Liver (tissue), 9 donors: Measurements from ENCODE around the gene HIVEP3. TPM values are rescaled to one million over a fixed set of nuclear protein-coding genes. Genes with fewer than 3 reads are reported as not detected.

ENCODE experiments used
- DNase-seq: peaks from one replicate; pipeline ENCODE4 v3.0.0-alpha.2; 2017; ENCODE audit warnings: low spot score
- H3K27ac ChIP-seq, 2 donors: one replicate each; pipeline ENCODE4 v1.7.0; 2013; ENCODE audit warnings: inconsistent platforms in 2 of 2, low read length in 2 of 2, control low read depth in 1 of 2, low read depth in 1 of 2, mild to moderate bottlenecking in 1 of 2
- H3K27me3 ChIP-seq, 4 donors: one replicate each; pipeline versions ENCODE4 v1.6.1 to v1.7.0; 2013; ENCODE audit warnings: low read length in 3 of 4, inconsistent platforms in 1 of 4, mild to moderate bottlenecking in 1 of 4, moderate library complexity in 1 of 4; ENCODE audit not compliant: control insufficient read depth in 4 of 4, insufficient read depth in 4 of 4
- H3K36me3 ChIP-seq, 4 donors: one replicate each; pipeline versions ENCODE4 v1.6.1 to v1.7.0; 2013; ENCODE audit warnings: low read length in 3 of 4, mild to moderate bottlenecking in 3 of 4, low read depth in 1 of 4, moderate library complexity in 1 of 4; ENCODE audit not compliant: control insufficient read depth in 4 of 4, insufficient read depth in 3 of 4
- H3K4me1 ChIP-seq, 4 donors: one replicate each; pipeline versions ENCODE4 v1.6.1 to v1.7.0; 2013; ENCODE audit warnings: low read length in 3 of 4, mild to moderate bottlenecking in 3 of 4, moderate library complexity in 1 of 4; ENCODE audit not compliant: control insufficient read depth in 4 of 4, insufficient read depth in 4 of 4
- H3K4me3 ChIP-seq, 3 donors: one replicate each; pipeline versions ENCODE4 v1.6.1 to v1.7.0; 2013; ENCODE audit warnings: low read length in 3 of 3, control low read depth in 1 of 3, low read depth in 1 of 3, mild to moderate bottlenecking in 1 of 3
- H3K9ac ChIP-seq, 2 donors: one replicate each; pipeline ENCODE4 v1.7.0; 2013; ENCODE audit warnings: low read length in 2 of 2, mild to moderate bottlenecking in 2 of 2, moderate library complexity in 2 of 2, control low read depth in 1 of 2, low read depth in 1 of 2
- H3K9me3 ChIP-seq, 4 donors: one replicate each; pipeline versions ENCODE4 v1.6.1 to v1.7.0; 2013; ENCODE audit warnings: low read length in 3 of 4; ENCODE audit not compliant: control insufficient read depth in 4 of 4
- CTCF ChIP-seq: fragments of 150-350 bp; IDR thresholded peaks from 2 replicates; pipeline ENCODE4 v1.5.1; 2017; ENCODE audit warnings: improper control_type of control experiment, low read depth, low read length; ENCODE audit not compliant: missing input control
- EGR1 ChIP-seq, 2 donors: IDR thresholded peaks; 2 replicates each; pipeline ENCODE4 v1.6.1; 2016 to 2018; ENCODE audit warnings: antibody characterized with exemption in 2 of 2, low read depth in 2 of 2
- FOXA2 ChIP-seq: IDR thresholded peaks from 2 replicates; pipeline ENCODE4 v1.6.1; 2016; ENCODE audit warnings: antibody characterized with exemption
- GABPA ChIP-seq, 2 donors: IDR thresholded peaks in 1 of 2; conservative IDR thresholded peaks in 1 of 2; 2 replicates each; pipeline ENCODE4 v1.6.1; 2016; ENCODE audit warnings: antibody characterized with exemption in 2 of 2, mild to moderate bottlenecking in 1 of 2, moderate library complexity in 1 of 2
- HNF4A ChIP-seq, 2 donors: conservative IDR thresholded peaks; 2 replicates each; pipeline ENCODE4 v1.6.1; 2016; ENCODE audit warnings: antibody characterized with exemption in 2 of 2, mild to moderate bottlenecking in 2 of 2
- HNF4G ChIP-seq: IDR thresholded peaks from 2 replicates; pipeline ENCODE4 v1.6.1; 2016; ENCODE audit warnings: antibody characterized with exemption
- NR2F2 ChIP-seq: IDR thresholded peaks from 2 replicates; pipeline ENCODE4 v1.6.1; 2016; ENCODE audit warnings: antibody characterized with exemption
- RAD21 ChIP-seq, 2 donors: IDR thresholded peaks; 2 replicates each; pipeline ENCODE4 v1.6.1; 2016; ENCODE audit warnings: antibody characterized with exemption in 2 of 2, mild to moderate bottlenecking in 2 of 2
- REST ChIP-seq: IDR thresholded peaks from 2 replicates; pipeline ENCODE4 v1.6.1; 2016; ENCODE audit warnings: antibody characterized with exemption, mild to moderate bottlenecking
- RXRA ChIP-seq, 2 donors: IDR thresholded peaks; 2 replicates each; pipeline ENCODE4 v1.6.1; 2017 to 2018; ENCODE audit warnings: antibody characterized with exemption in 2 of 2, mild to moderate bottlenecking in 1 of 2
- SP1 ChIP-seq: IDR thresholded peaks from 2 replicates; pipeline ENCODE4 v1.6.1; 2018; ENCODE audit warnings: antibody characterized with exemption, mild to moderate bottlenecking
- YY1 ChIP-seq: IDR thresholded peaks from 2 replicates; pipeline ENCODE4 v1.6.1; 2016; ENCODE audit warnings: antibody characterized with exemption, mild to moderate bottlenecking
- WGBS: extraction: QIAGEN DNeasy Blood & Tissue Kit; methylation state at CpG from one replicate; pipeline ENCODE4 v1.1.7; 2013; 5-methylcytosine and 5-hydroxymethylcytosine counted together
- polyA plus RNA-seq, 2 donors: library from polyadenylated mRNA; stranded (reverse) in 1 of 2; unstranded in 1 of 2; fragments of 200-250 nt in 1 of 2; fragments of >200 nt in 1 of 2; fragmentation: Nextera tagmentation in 1 of 2; extraction: Ambion mirVana in 1 of 2; gene quantifications; one replicate each; pipeline versions ENCODE4 v1.2.1 to v1.2.3, GENCODE V29; 2013 to 2015
- total RNA-seq, 2 donors: library from RNA; depleted of rRNA; stranded (reverse); fragments of >200 nt; gene quantifications; one replicate each; pipeline ENCODE4 v1.2.3, GENCODE V29; 2014
- TF ChIP-seq, protein P1 (sequence below): IDR thresholded peaks from 2 replicates; pipeline ENCODE4 v1.6.1; 2016; ENCODE audit warnings: antibody characterized with exemption
- TF ChIP-seq, protein P2 (sequence below): IDR thresholded peaks from 2 replicates; pipeline ENCODE4 v1.6.1; 2016; ENCODE audit warnings: antibody characterized with exemption
- donor health status: healthy.
- donor health status: healthy.
- donor health status: healthy.
- donor health status: healthy.
- donor health status: healthy.

HIVEP3 gene
- total and polyA plus RNA-seq, 4 donors, result 0.93 to 1.6 (median 1.4) TPM

DNA sequence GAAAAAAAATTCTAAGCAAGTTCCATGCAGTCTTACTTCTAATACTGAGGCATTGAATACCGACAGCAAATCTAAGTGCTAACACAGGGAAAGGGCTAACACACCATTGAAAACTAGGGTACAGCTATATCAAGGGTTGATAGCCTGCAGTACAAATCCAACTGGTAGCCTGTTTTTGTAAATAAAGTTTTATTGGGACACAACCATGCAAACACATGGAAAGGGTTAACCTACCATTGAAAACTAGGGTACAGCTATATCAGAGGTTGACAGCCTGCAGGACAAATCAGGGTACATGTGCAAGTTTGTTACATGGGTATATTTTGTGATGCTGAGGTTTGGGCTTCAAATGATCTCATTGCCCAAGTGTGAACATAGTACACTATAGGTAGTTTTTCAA lies 212.9 kb downstream of the HIVEP3 start:
- whole genome bisulfite sequencing, result 93% methylated on average over 1 of the region's 1 CpG
- Histone ChIP-seq H3K27ac (no peak overlapping the region), H3K9ac (no peak overlapping the region), H3K27me3 (no peaks in the 10 kb centered on the region), H3K4me1 (no peaks in the 10 kb centered on the region), H3K4me3 (no peak overlapping the region), H3K9me3 (no peaks in the 10 kb centered on the region), H3K36me3 (no peaks in the 10 kb centered on the region)
- DNase-seq, result no peak
- TF ChIP-seq NR2F2, result no peak
- TF ChIP-seq EGR1 (IDR thresholded peaks at IDR 0.05; ENCODE audit: low read depth in 2 of 2), result no peak
- TF ChIP-seq GABPA (IDR thresholded peaks at IDR 0.05 in 1 of 2, conservative IDR thresholded peaks at IDR 0.05 in 1 of 2), result no peak
- TF ChIP-seq HNF4A (conservative IDR thresholded peaks at IDR 0.05), result no peak
- TF ChIP-seq FOXA2, result no peak
- TF ChIP-seq SP1, result no peak
- TF ChIP-seq, protein P1, sequence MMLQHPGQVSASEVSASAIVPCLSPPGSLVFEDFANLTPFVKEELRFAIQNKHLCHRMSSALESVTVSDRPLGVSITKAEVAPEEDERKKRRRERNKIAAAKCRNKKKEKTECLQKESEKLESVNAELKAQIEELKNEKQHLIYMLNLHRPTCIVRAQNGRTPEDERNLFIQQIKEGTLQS, result no peak
- TF ChIP-seq REST, result no peak
- no peak for TF ChIP-seq CTCF

- no peak for TF ChIP-seq GABPA (IDR thresholded peaks at IDR 0.05 in 1 of 2, conservative IDR thresholded peaks at IDR 0.05 in 1 of 2)
- TF ChIP-seq RXRA (IDR thresholded peaks at IDR 0.05), result no peak
- TF ChIP-seq, protein P2, sequence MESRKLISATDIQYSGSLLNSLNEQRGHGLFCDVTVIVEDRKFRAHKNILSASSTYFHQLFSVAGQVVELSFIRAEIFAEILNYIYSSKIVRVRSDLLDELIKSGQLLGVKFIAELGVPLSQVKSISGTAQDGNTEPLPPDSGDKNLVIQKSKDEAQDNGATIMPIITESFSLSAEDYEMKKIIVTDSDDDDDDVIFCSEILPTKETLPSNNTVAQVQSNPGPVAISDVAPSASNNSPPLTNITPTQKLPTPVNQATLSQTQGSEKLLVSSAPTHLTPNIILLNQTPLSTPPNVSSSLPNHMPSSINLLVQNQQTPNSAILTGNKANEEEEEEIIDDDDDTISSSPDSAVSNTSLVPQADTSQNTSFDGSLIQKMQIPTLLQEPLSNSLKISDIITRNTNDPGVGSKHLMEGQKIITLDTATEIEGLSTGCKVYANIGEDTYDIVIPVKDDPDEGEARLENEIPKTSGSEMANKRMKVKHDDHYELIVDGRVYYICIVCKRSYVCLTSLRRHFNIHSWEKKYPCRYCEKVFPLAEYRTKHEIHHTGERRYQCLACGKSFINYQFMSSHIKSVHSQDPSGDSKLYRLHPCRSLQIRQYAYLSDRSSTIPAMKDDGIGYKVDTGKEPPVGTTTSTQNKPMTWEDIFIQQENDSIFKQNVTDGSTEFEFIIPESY, result no peak
- TF ChIP-seq REST, result no peak
- TF ChIP-seq RAD21 (IDR thresholded peaks at IDR 0.05), result no peak
- TF ChIP-seq, protein P1, result no peak
- no peak for TF ChIP-seq HNF4G
- TF ChIP-seq YY1, result no peak
- Histone ChIP-seq H3K36me3 (no peaks in the 10 kb centered on the region), H3K4me1 (no peaks in the 10 kb centered on the region), H3K4me3 (no peak overlapping the region), H3K27ac (no peak overlapping the region), H3K9me3 (no peaks in the 10 kb centered on the region), H3K27me3 (no peaks in the 10 kb centered on the region), H3K9ac (no peak overlapping the region)
- WGBS, result 97% methylated on average over 4 of the region's 4 CpGs
- DNase-seq, result no peak
These were observed 214.5 kb downstream of the HIVEP3 start for GRCh38 chr1:41704196-41704595.
